Naive thymus-derived CD4-positive, alpha-beta T cell (primary cell): ENCODE results near the gene LRPAP1. TPM values are rescaled to one million over a fixed set of nuclear protein-coding genes. Genes with fewer than 3 reads are reported as not detected.
"Not testable (repeated sequence)": the region's sequence is repeated elsewhere in the genome, so short reads cannot be mapped to it uniquely, and the experiment has no call there.

Experiments used
- ATAC-seq: fragments of 150-1000 bp; cut with Tn5 transposase; 2 replicates; pipeline ENCODE4 v1.10.0; 2021; ENCODE audit warnings: mild to moderate bottlenecking, moderate library complexity
- CTCF ChIA-PET: fragments of 350-600 bp; sonication (Branson Sonifier 250); formaldehyde crosslinking; loops from one replicate; lab custom pipeline; 2021; ENCODE audit warnings: antibody characterized with exemption; lab: Charles Lee
- POLR2A ChIA-PET: fragments of 350-600 bp; sonication (Branson Sonifier 250); formaldehyde crosslinking; loops from one replicate; lab custom pipeline; 2021; ENCODE audit warnings: antibody characterized with exemption, inconsistent platforms; lab: Charles Lee
- DNase-seq, 9 donors: peaks; one replicate each; pipeline versions ENCODE4 v3.0.0 to v3.0.0-alpha.2; 2020 to 2022; ENCODE audit warnings: mixed read lengths in 1 of 9
- H3K27ac ChIP-seq: one replicate; pipeline ENCODE4 v1.7.0; 2013; ENCODE audit warnings: mild to moderate bottlenecking, low read depth, low read length, moderate library complexity
- H3K27me3 ChIP-seq, 2 donors: one replicate each; pipeline ENCODE4 v1.7.0; 2013; ENCODE audit warnings: low read length in 2 of 2, mild to moderate bottlenecking in 2 of 2, moderate library complexity in 2 of 2; ENCODE audit not compliant: control insufficient read depth in 2 of 2, insufficient read depth in 2 of 2
- H3K36me3 ChIP-seq, 3 experiments: 1 replicate in 2 of 3; 2 replicates in 1 of 3; pipeline ENCODE4 v1.7.0; 2013; ENCODE audit warnings: low read length in 3 of 3, mild to moderate bottlenecking in 3 of 3, moderate library complexity in 1 of 3; ENCODE audit not compliant: insufficient read depth in 3 of 3, control insufficient read depth in 2 of 3
- H3K4me1 ChIP-seq, 2 donors: one replicate each; pipeline ENCODE4 v1.7.0; 2013; ENCODE audit warnings: low read length in 2 of 2, mild to moderate bottlenecking in 2 of 2, moderate library complexity in 1 of 2; ENCODE audit not compliant: control insufficient read depth in 2 of 2, insufficient read depth in 2 of 2
- H3K4me3 ChIP-seq: 2 replicates; pipeline ENCODE4 v1.7.0; 2013; ENCODE audit warnings: mild to moderate bottlenecking, low read length
- H3K9me3 ChIP-seq, 3 experiments: 1 replicate in 2 of 3; 2 replicates in 1 of 3; pipeline ENCODE4 v1.7.0; 2013; ENCODE audit warnings: low read length in 3 of 3; ENCODE audit not compliant: control insufficient read depth in 2 of 3
- H3K27ac Mint-ChIP-seq, 9 donors: one replicate each; pipeline ENCODE4 v1.8.0; 2020 to 2022; ENCODE audit warnings: mixed read lengths in 9 of 9, mild to moderate bottlenecking in 8 of 9, moderate library complexity in 5 of 9, inconsistent platforms in 2 of 9
- H3K27me3 Mint-ChIP-seq, 5 donors: one replicate each; pipeline ENCODE4 v1.8.0; 2021 to 2022; ENCODE audit warnings: mixed read lengths in 5 of 5, mild to moderate bottlenecking in 1 of 5
- H3K36me3 Mint-ChIP-seq, 5 donors: one replicate each; pipeline ENCODE4 v1.8.0; 2020 to 2022; ENCODE audit warnings: mixed read lengths in 5 of 5, mild to moderate bottlenecking in 3 of 5, inconsistent platforms in 1 of 5
- H3K4me1 Mint-ChIP-seq, 7 donors: one replicate each; pipeline ENCODE4 v1.8.0; 2020 to 2022; ENCODE audit warnings: mixed read lengths in 7 of 7, mild to moderate bottlenecking in 3 of 7, inconsistent platforms in 1 of 7
- H3K4me3 Mint-ChIP-seq, 10 donors: one replicate each; pipeline ENCODE4 v1.8.0; 2020 to 2022; ENCODE audit warnings: mild to moderate bottlenecking in 10 of 10, mixed read lengths in 10 of 10, moderate library complexity in 6 of 10, inconsistent platforms in 2 of 10
- H3K9me3 Mint-ChIP-seq, 11 donors: one replicate each; pipeline ENCODE4 v1.8.0; 2020 to 2022; ENCODE audit warnings: mixed read lengths in 11 of 11, mild to moderate bottlenecking in 4 of 11, inconsistent platforms in 1 of 11, moderate library complexity in 1 of 11
- intact Hi-C, 2 donors: fragments of 100-400 bp; cut with micrococcal nuclease; formaldehyde crosslinking; loops; one replicate each; pipeline ENCODE4 v1.15.1; 2023
- polyA plus RNA-seq, 2 donors: library from polyadenylated mRNA; unstranded; fragments of 300-500 nt; fragmentation: Illumina TruSeq; gene quantifications; one replicate each; pipeline ENCODE4 v1.2.3, GENCODE V29; 2021
- total RNA-seq, 6 experiments: library from RNA in 5 of 6; stranded (reverse) in 5 of 6; gene quantifications; 1 replicate in 5 of 6; 2 replicates in 1 of 6; pipeline ENCODE4 v1.2.3 and lab custom pipeline; 2021 to 2026

LRPAP1 gene
- total and polyA plus RNA-seq, 7 experiments from 2014 or later = 65.2 to 126 (median 80.9) TPM

DNA sequence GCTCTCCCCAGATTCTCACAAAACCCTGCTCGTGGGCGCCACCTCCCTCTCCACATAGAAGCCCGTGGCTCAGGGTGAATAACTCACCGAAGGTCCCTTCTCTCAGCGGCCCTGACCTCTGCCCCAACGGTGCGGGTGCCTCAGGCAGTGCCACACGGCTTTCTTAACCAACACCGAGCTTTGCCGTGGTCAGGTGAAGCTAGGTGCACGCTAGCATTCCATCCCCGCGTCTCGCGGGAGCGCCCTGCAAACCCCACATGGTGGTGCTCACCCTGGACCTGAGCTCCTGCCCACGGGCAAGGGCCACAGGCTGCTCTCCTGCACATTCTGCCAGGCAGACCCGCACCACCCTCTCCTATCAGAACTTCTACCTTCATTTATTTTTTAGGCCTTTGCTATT lies 18.4 kb downstream of the LRPAP1 start:
- POLR2A ChIA-PET = no interaction called here
- no peak overlapping the region for H3K4me3 Mint-ChIP-seq
- CTCF ChIA-PET = interaction anchor here (1.0 kb wide), 1 partner anchor 142 kb away, joined by 5 read pairs; no protein-coding TSS in a partner anchor
- ATAC-seq (no peak), DNase-seq (peak in 1 of 9 donors; percentile 6)
- Histone ChIP-seq H3K27ac (no peak overlapping the region), H3K9me3 (no peaks in the 10 kb centered on the region), H3K4me3 (no peak overlapping the region), H3K36me3 (peaks cover 0 to 92% (median 17%) of the 10 kb centered on the region in 3 experiments), H3K27me3 (no peaks in the 10 kb centered on the region), H3K4me1 (no peaks in the 10 kb centered on the region)
- peaks cover 14 to 62% (median 31%) of the 10 kb centered on the region in 5 donors for H3K36me3 Mint-ChIP-seq
- peaks cover 0 to 3% (median 0%) of the 10 kb centered on the region in 7 donors for H3K4me1 Mint-ChIP-seq
- no peaks in the 10 kb centered on the region for H3K27me3 Mint-ChIP-seq
- peak overlapping the region in 1 of 9 donors; percentile 30 for H3K27ac Mint-ChIP-seq
- H3K9me3 Mint-ChIP-seq = peaks cover 0 to 5% (median 0%) of the 10 kb centered on the region in 11 donors
- intact Hi-C loops = no loop called here

DNA sequence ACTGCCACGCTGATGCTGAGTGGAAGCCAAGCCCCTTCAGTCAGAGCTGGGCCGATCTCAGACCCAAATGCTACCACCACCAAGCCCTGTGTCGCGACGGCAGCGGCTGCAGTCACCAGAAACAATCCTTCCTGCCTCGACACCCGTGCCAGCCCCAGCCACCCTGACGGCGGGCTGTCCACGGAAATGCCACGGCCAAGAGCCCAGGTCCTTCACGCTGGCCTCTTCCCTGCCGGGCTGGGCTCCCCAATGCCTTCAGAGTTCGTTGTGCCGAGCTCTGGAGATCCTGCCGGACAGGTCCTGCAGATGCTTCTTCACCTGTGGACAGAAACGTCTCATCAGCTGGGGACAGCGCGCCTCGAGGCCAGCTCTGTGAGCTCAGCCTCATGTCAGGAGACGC lies 19.5 kb downstream of the LRPAP1 start:
- no peaks in the 10 kb centered on the region for H3K27me3 Mint-ChIP-seq
- peaks cover 0 to 5% (median 0%) of the 10 kb centered on the region in 11 donors for H3K9me3 Mint-ChIP-seq
- H3K27ac Mint-ChIP-seq = peak overlapping the region in 1 of 9 donors; percentile 42
- H3K27me3 ChIP-seq = no peaks in the 10 kb centered on the region
- ChIA-PET CTCF (no interaction called here), POLR2A (no interaction called here)
- no peak overlapping the region for H3K4me3 Mint-ChIP-seq
- ATAC-seq (no peak), DNase-seq (no peak)
- H3K36me3 Mint-ChIP-seq = peaks cover 19 to 71% (median 39%) of the 10 kb centered on the region in 5 donors
- H3K4me1 ChIP-seq = no peaks in the 10 kb centered on the region
- H3K4me1 Mint-ChIP-seq = peaks cover 0 to 7% (median 0%) of the 10 kb centered on the region in 7 donors
- H3K4me3 ChIP-seq = no peak overlapping the region
- peaks cover 0 to 90% (median 17%) of the 10 kb centered on the region in 3 experiments for H3K36me3 ChIP-seq
- H3K9me3 ChIP-seq = no peaks in the 10 kb centered on the region
- H3K27ac ChIP-seq = no peak overlapping the region
- intact Hi-C loops = no loop called here

DNA sequence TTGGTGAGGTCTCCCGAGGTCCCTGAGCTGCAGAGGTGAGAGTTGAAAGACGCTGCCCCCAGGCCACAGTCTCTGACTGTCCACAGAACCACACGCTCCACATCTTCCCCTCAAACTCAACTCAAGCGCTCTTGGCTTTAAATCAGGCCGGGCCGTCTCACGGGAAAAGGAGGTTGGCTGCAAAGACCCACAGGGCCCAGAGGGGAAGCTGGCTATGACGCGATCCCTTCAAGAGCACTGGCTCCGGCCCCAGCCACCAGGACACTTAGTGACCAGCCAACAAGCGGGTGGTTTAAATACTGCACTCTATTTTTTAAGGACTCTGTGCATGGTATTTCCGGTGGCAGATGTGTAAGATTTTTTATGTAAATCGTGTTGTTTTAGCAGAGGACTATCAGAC lies 19.9 kb downstream of the LRPAP1 start:
- Histone ChIP-seq H3K27me3 (no peaks in the 10 kb centered on the region), H3K4me1 (no peaks in the 10 kb centered on the region), H3K9me3 (no peaks in the 10 kb centered on the region), H3K4me3 (no peak overlapping the region), H3K36me3 (peaks cover 0 to 85% (median 17%) of the 10 kb centered on the region in 3 experiments), H3K27ac (no peak overlapping the region)
- CTCF ChIA-PET = no interaction called here
- intact Hi-C loops = no loop called here
- H3K27me3 Mint-ChIP-seq = no peaks in the 10 kb centered on the region
- POLR2A ChIA-PET = no interaction called here
- H3K36me3 Mint-ChIP-seq = peaks cover 17 to 73% (median 43%) of the 10 kb centered on the region in 5 donors
- DNase-seq (no peak), ATAC-seq (no peak)
- H3K4me1 Mint-ChIP-seq = peaks cover 0 to 12% (median 0%) of the 10 kb centered on the region in 7 donors
- peaks cover 0 to 5% (median 0%) of the 10 kb centered on the region in 11 donors for H3K9me3 Mint-ChIP-seq
- no peak overlapping the region for H3K4me3 Mint-ChIP-seq
- H3K27ac Mint-ChIP-seq = no peak overlapping the region

DNA sequence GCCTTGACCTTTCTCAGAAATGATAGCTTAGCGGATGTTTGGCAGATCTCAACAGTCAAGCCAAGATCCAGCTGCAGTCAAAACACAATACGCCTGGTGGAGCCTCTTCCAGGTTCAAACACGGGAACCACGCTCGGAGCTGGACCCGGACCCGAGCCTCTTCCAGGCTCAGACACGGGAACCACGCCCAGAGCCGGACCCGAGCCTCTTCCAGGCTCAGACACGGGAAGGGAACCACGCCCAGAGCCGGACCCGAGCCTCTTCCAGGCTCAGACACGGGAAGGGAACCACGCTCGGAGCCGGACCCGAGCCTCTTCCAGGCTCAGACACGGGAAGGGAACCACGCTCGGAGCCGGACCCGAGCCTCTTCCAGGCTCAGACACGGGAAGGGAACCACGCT lies 20.6 kb downstream of the LRPAP1 start:
- POLR2A ChIA-PET, H3K27me3 Mint-ChIP-seq, DNase-seq, H3K27ac Mint-ChIP-seq, H3K9me3 ChIP-seq, H3K27ac ChIP-seq, H3K4me1 ChIP-seq, H3K27me3 ChIP-seq, CTCF ChIA-PET, H3K4me3 Mint-ChIP-seq, intact Hi-C loops, H3K9me3 Mint-ChIP-seq, H3K4me3 ChIP-seq, ATAC-seq: not testable (repeated sequence)
- H3K36me3 ChIP-seq = peaks cover 0 to 85% (median 12%) of the 10 kb centered on the region in 3 experiments
- H3K4me1 Mint-ChIP-seq = peaks cover 0 to 12% (median 0%) of the 10 kb centered on the region in 7 donors
- H3K36me3 Mint-ChIP-seq = peaks cover 16 to 77% (median 46%) of the 10 kb centered on the region in 5 donors

DNA sequence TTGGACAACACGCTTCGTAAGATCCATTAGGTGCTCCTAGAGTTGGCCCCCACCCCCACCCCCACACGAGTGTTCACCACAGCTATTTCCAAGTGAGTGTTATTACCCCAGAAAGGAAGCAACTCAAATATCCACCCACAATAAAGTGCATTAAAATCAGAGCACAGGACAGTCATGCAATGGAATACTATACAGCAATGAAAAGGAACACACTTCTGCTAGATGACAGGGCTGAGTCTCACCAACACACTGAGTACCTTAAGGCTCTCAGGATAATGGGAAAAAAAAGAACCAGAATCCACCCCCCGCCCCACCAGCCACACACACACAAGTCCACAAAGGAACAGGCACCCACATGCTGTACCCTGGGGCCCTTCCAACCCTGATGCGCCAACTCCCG lies 21.0 kb downstream of the LRPAP1 start:
- intact Hi-C loops = no loop called here
- Histone ChIP-seq H3K9me3 (no peaks in the 10 kb centered on the region), H3K4me3 (no peak overlapping the region), H3K36me3 (peaks cover 0 to 83% (median 8%) of the 10 kb centered on the region in 3 experiments), H3K27me3 (no peaks in the 10 kb centered on the region), H3K4me1 (no peaks in the 10 kb centered on the region), H3K27ac (no peak overlapping the region)
- Mint-ChIP-seq H3K4me3 (no peak overlapping the region), H3K27ac (peak overlapping the region in 1 of 9 donors; percentile 14), H3K9me3 (peaks cover 0 to 5% (median 0%) of the 10 kb centered on the region in 11 donors), H3K4me1 (peaks cover 0 to 12% (median 0%) of the 10 kb centered on the region in 7 donors), H3K36me3 (peaks cover 16 to 75% (median 46%) of the 10 kb centered on the region in 5 donors), H3K27me3 (no peaks in the 10 kb centered on the region)
- DNase-seq (no peak), ATAC-seq (no peak)
- POLR2A ChIA-PET = no interaction called here
- CTCF ChIA-PET = no interaction called here

DNA sequence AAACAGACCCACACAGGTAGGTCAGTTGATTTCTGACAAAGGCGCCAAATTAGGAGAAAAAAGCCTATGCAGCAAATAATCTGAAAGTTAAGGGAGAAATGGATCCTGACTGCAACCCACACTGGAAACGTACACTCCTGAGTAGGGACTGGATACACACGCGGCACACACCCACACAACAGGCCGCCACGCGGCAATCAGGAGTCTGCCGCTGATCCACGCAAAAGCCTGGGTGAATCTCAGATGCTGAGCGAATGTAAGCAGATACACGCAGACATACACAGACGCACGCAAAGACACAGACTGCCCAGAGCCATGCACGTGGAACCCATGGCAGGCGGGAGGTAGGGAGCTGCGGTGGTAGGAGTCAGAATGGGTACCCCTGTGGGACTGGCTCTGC lies 21.7 kb downstream of the LRPAP1 start:
- ChIA-PET POLR2A (no interaction called here), CTCF (no interaction called here)
- peaks cover 0 to 83% (median 6%) of the 10 kb centered on the region in 3 experiments for H3K36me3 ChIP-seq
- H3K27ac ChIP-seq = no peak overlapping the region
- no peaks in the 10 kb centered on the region for H3K27me3 ChIP-seq
- ATAC-seq (no peak), DNase-seq (no peak)
- Mint-ChIP-seq H3K9me3 (peaks cover 0 to 5% (median 0%) of the 10 kb centered on the region in 11 donors), H3K27me3 (no peaks in the 10 kb centered on the region), H3K27ac (no peak overlapping the region), H3K4me3 (no peak overlapping the region), H3K36me3 (peaks cover 16 to 72% (median 46%) of the 10 kb centered on the region in 5 donors), H3K4me1 (peaks cover 0 to 12% (median 0%) of the 10 kb centered on the region in 7 donors)
- H3K9me3 ChIP-seq = no peaks in the 10 kb centered on the region
- H3K4me3 ChIP-seq = no peak overlapping the region
- H3K4me1 ChIP-seq = no peaks in the 10 kb centered on the region
- intact Hi-C loops = no loop called here

DNA sequence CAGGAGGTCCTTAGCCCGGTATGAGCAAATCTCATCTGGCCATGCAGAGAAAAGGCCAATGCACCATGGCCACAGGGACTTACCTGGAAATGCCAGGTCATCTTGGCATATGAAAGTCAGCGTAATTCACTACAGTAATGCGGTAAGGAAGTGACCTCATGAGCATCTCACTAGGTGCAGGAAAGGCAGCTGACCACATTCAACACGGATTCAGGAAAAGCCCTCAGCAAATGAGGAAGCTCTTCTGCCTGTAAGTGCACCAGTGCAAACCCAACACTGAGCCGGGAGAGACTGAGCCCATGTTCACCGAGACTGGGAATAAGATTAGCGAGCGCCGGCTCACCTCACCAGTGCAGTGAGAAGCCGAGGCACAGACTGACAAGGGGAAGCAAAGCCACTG lies 23.7 kb downstream of the LRPAP1 start:
- ChIA-PET CTCF (no interaction called here), POLR2A (no interaction called here)
- H3K4me3 ChIP-seq = no peak overlapping the region
- intact Hi-C loops = no loop called here
- peaks cover 0 to 5% (median 0%) of the 10 kb centered on the region in 11 donors for H3K9me3 Mint-ChIP-seq
- no peaks in the 10 kb centered on the region for H3K9me3 ChIP-seq
- no peak for DNase-seq
- peak; percentile 60 for ATAC-seq
- H3K36me3 Mint-ChIP-seq = peaks cover 16 to 66% (median 42%) of the 10 kb centered on the region in 5 donors
- H3K27ac ChIP-seq = no peak overlapping the region
- H3K27me3 Mint-ChIP-seq = no peaks in the 10 kb centered on the region
- no peak overlapping the region for H3K4me3 Mint-ChIP-seq
- peak overlapping the region in 1 of 9 donors; percentile 32 for H3K27ac Mint-ChIP-seq
- H3K4me1 ChIP-seq = no peaks in the 10 kb centered on the region
- H3K36me3 ChIP-seq = peaks cover 0 to 78% (median 6%) of the 10 kb centered on the region in 3 experiments
- no peaks in the 10 kb centered on the region for H3K27me3 ChIP-seq
- H3K4me1 Mint-ChIP-seq = peaks cover 0 to 12% (median 3%) of the 10 kb centered on the region in 7 donors
